Endodermal cell (in vitro differentiated cells): ENCODE results near the gene APBA2. TPM values are rescaled to one million over a fixed set of nuclear protein-coding genes. Genes with fewer than 3 reads are reported as not detected.

ENCODE experiments used
- DNase-seq: peaks from one replicate; pipeline ENCODE4 v3.0.0-alpha.2; 2017
- H3K27ac ChIP-seq: 2 replicates; pipeline ENCODE4 v1.5.1; 2013; ENCODE audit warnings: mild to moderate bottlenecking, low read depth, low read length, moderate library complexity
- H3K27me3 ChIP-seq: 2 replicates; pipeline ENCODE4 v1.6.1; 2013; ENCODE audit warnings: mild to moderate bottlenecking, low read length, moderate library complexity; ENCODE audit not compliant: insufficient read depth, control insufficient read depth, poor library complexity, severe bottlenecking
- H3K36me3 ChIP-seq: 2 replicates; pipeline ENCODE4 v1.7.0; 2013; ENCODE audit warnings: mild to moderate bottlenecking, low read length, moderate library complexity; ENCODE audit not compliant: control insufficient read depth, insufficient read depth
- H3K4me1 ChIP-seq: one replicate; pipeline ENCODE4 v1.7.0; 2013; ENCODE audit warnings: low read length; ENCODE audit not compliant: control insufficient read depth, insufficient read depth
- H3K4me3 ChIP-seq: 2 replicates; pipeline ENCODE4 v1.5.1; 2013; ENCODE audit warnings: mild to moderate bottlenecking, low read length, moderate library complexity
- H3K9ac ChIP-seq: 2 replicates; pipeline ENCODE4 v1.6.1; 2013; ENCODE audit warnings: mild to moderate bottlenecking, low read length, moderate library complexity; ENCODE audit not compliant: poor library complexity, severe bottlenecking; ENCODE audit errors: extremely low read depth
- H3K9me3 ChIP-seq: 2 replicates; pipeline ENCODE4 v1.6.1; 2013; ENCODE audit warnings: mild to moderate bottlenecking, low read length, moderate library complexity; ENCODE audit not compliant: control insufficient read depth
- H3K27ac Mint-ChIP-seq: 2 replicates; pipeline ENCODE4 v1.8.0; 2020; ENCODE audit warnings: mixed read lengths
- H3K27me3 Mint-ChIP-seq: 2 replicates; pipeline ENCODE4 v1.8.0; 2021; ENCODE audit warnings: mild to moderate bottlenecking, mixed read lengths; ENCODE audit not compliant: insufficient read depth
- H3K36me3 Mint-ChIP-seq: 2 replicates; pipeline ENCODE4 v1.8.0; 2020; ENCODE audit warnings: low read depth, mixed read lengths
- H3K4me1 Mint-ChIP-seq: 2 replicates; pipeline ENCODE4 v1.8.0; 2020; ENCODE audit warnings: mixed read lengths
- H3K4me3 Mint-ChIP-seq: 2 replicates; pipeline ENCODE4 v1.8.0; 2020; ENCODE audit warnings: mild to moderate bottlenecking, moderate library complexity, mixed read lengths
- H3K9me3 Mint-ChIP-seq: 2 replicates; pipeline ENCODE4 v1.8.0; 2020; ENCODE audit warnings: mild to moderate bottlenecking, mixed read lengths
- WGBS, 2 experiments: methylation state at CpG; one replicate each; pipeline versions ENCODE4 v1.1.5 to v1.1.7; 2013; ENCODE audit warnings: missing lambda C conversion rate in 2 of 2, mixed read lengths in 1 of 2; ENCODE audit not compliant: insufficient coverage in 1 of 2, insufficient read length in 1 of 2; 5-methylcytosine and 5-hydroxymethylcytosine counted together
- total RNA-seq, 2 donors: library from RNA; stranded (reverse); fragmentation: NEBNext Ultra II Directional in 1 of 2; extraction: Animal tissue kit (Norgen Biotek cat#: 25700) in 1 of 2; gene quantifications; 2 replicates in 1 of 2; 3 replicates in 1 of 2; pipeline ENCODE4 v1.2.1, GENCODE V29; 2021
- TF ChIP-seq, protein P1 (sequence below): fragments of 200-600 bp; sonication (generic); conservative IDR thresholded peaks from 2 replicates; pipeline ENCODE4 v1.5.0; 2021; ENCODE audit warnings: antibody characterized with exemption, mild to moderate bottlenecking

APBA2 gene
- total RNA-seq, 2 donors from 2014 or later = 27.1 to 27.3 TPM

DNA sequence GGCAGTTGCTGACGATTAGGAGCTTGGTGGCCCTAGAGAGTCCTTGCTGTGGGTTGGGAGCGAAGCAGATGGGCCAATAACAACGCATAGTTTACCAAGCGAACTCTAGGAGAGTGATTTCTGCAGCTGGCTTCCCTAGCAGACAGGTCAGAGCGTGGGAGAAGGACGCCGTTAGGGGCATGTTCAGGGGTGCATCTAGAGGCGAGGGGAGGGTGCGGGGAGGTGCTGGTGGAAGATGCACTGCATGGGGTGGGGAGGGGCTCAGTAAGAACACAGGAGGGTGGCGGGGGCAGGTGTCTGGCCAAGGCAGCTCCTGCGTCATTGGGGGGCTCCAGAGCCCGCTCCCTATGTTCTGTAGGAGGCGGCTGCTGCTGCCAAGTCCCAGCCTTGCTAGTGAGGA lies 8.9 kb downstream of the APBA2 start:
- Mint-ChIP-seq H3K27me3 (peaks cover 2% of the 10 kb centered on the region), H3K9me3 (peaks cover 12% of the 10 kb centered on the region), H3K4me1 (no peaks in the 10 kb centered on the region), H3K4me3 (no peak overlapping the region), H3K36me3 (peaks cover 4% of the 10 kb centered on the region), H3K27ac (no peak overlapping the region)
- no peak for DNase-seq
- TF ChIP-seq, protein P1, sequence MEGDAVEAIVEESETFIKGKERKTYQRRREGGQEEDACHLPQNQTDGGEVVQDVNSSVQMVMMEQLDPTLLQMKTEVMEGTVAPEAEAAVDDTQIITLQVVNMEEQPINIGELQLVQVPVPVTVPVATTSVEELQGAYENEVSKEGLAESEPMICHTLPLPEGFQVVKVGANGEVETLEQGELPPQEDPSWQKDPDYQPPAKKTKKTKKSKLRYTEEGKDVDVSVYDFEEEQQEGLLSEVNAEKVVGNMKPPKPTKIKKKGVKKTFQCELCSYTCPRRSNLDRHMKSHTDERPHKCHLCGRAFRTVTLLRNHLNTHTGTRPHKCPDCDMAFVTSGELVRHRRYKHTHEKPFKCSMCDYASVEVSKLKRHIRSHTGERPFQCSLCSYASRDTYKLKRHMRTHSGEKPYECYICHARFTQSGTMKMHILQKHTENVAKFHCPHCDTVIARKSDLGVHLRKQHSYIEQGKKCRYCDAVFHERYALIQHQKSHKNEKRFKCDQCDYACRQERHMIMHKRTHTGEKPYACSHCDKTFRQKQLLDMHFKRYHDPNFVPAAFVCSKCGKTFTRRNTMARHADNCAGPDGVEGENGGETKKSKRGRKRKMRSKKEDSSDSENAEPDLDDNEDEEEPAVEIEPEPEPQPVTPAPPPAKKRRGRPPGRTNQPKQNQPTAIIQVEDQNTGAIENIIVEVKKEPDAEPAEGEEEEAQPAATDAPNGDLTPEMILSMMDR = no peak
- Histone ChIP-seq H3K27ac (no peak overlapping the region), H3K9me3 (peaks cover 7% of the 10 kb centered on the region), H3K36me3 (no peaks in the 10 kb centered on the region), H3K4me1 (no peaks in the 10 kb centered on the region), H3K4me3 (no peak overlapping the region), H3K9ac (no peak overlapping the region), H3K27me3 (no peaks in the 10 kb centered on the region)
- WGBS, 2 experiments = 88 to 98% methylated on average over 7 to 13 of the region's 13 CpGs

DNA sequence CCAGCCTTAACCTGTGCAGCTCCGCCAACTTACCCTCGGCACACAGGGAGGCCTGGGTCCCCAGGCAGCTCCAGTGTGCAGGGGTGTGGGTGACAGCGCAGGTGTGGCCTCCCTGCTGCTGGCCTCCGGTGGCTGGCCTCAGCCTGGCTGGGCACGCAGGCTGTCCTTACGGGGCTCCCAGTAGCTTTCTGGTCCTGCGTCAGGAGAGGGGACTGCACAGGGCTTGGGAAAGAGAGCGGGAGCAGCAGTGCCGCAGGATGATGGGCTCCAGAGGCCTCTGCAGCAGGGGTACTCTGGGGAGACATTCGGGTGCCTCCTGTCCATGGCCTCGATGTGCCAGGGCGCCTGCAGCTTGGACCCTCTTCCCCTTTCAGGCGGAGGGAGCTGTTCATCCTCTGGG lies 9.4 kb downstream of the APBA2 start:
- Histone ChIP-seq H3K9ac (no peak overlapping the region), H3K27me3 (no peaks in the 10 kb centered on the region), H3K4me3 (no peak overlapping the region), H3K36me3 (no peaks in the 10 kb centered on the region), H3K4me1 (no peaks in the 10 kb centered on the region), H3K27ac (no peak overlapping the region), H3K9me3 (peaks cover 7% of the 10 kb centered on the region)
- TF ChIP-seq, protein P1 = no peak
- Mint-ChIP-seq H3K4me3 (no peak overlapping the region), H3K27me3 (peaks cover 2% of the 10 kb centered on the region), H3K27ac (no peak overlapping the region), H3K9me3 (peaks cover 12% of the 10 kb centered on the region), H3K36me3 (peaks cover 4% of the 10 kb centered on the region), H3K4me1 (no peaks in the 10 kb centered on the region)
- DNase-seq = no peak
- WGBS, 2 experiments = 89 to 93% methylated on average over 9 to 13 of the region's 13 CpGs

DNA sequence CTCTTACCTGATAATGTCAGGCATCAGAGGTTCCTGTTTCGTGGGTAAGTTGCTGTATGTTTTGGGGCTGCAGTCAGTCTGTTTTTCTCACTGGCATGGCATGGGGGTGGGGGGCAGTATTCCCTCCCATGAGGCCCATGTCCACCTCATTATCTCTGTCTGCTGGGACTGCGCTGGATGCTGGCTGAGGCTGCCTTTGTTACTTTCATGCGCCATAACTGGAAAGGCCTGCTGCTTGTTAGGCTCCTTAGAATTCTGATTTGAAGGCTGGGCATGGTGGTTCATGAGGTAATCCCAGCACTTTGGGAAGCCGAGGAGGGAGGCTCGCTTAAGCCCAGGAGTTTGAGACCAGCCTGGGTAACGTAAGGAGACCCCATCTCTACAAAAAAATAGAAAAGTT lies 9.8 kb downstream of the APBA2 start:
- no peak overlapping the region for H3K27ac ChIP-seq
- no peaks in the 10 kb centered on the region for H3K4me1 ChIP-seq
- H3K4me3 Mint-ChIP-seq = no peak overlapping the region
- H3K27me3 Mint-ChIP-seq = peaks cover 2% of the 10 kb centered on the region
- no peak for DNase-seq
- no peak overlapping the region for H3K27ac Mint-ChIP-seq
- no peaks in the 10 kb centered on the region for H3K27me3 ChIP-seq
- peaks cover 12% of the 10 kb centered on the region for H3K9me3 Mint-ChIP-seq
- TF ChIP-seq, protein P1 = no peak
- peaks cover 4% of the 10 kb centered on the region for H3K36me3 Mint-ChIP-seq
- no peaks in the 10 kb centered on the region for H3K36me3 ChIP-seq
- WGBS, 2 experiments = 91 to 96% methylated on average over 4 to 6 of the region's 6 CpGs
- H3K4me3 ChIP-seq = no peak overlapping the region
- peaks cover 7% of the 10 kb centered on the region for H3K9me3 ChIP-seq
- no peaks in the 10 kb centered on the region for H3K4me1 Mint-ChIP-seq
- H3K9ac ChIP-seq = no peak overlapping the region
